ENCODE measurements around the gene AGBL4.

DNA sequence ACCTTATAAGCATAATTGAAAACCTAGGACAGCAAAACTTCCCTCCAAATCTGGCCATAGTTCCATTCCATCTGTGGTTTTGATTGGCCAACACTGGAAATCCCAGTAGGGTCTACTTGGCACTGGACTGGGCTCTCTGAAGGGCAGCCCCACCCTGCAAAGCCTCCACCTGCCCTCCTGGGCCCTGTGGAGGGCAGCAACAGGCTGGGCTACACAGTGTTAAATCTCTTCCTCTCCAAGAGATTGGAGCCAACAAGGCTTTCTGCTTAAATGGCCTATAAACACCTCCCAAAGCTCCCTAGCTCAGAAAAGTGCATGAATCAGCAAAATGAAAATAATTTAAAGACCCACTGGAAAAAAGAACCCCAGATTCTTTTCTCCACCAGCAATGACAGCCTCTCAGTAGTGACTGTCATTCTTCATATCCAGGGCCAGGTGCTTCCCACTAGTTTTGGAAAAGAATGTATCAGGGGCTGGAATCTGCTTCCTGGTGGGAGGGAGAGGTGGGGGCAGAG, 1305.6 kb downstream of the AGBL4 start:
- TF ChIP-seq, protein P1, sequence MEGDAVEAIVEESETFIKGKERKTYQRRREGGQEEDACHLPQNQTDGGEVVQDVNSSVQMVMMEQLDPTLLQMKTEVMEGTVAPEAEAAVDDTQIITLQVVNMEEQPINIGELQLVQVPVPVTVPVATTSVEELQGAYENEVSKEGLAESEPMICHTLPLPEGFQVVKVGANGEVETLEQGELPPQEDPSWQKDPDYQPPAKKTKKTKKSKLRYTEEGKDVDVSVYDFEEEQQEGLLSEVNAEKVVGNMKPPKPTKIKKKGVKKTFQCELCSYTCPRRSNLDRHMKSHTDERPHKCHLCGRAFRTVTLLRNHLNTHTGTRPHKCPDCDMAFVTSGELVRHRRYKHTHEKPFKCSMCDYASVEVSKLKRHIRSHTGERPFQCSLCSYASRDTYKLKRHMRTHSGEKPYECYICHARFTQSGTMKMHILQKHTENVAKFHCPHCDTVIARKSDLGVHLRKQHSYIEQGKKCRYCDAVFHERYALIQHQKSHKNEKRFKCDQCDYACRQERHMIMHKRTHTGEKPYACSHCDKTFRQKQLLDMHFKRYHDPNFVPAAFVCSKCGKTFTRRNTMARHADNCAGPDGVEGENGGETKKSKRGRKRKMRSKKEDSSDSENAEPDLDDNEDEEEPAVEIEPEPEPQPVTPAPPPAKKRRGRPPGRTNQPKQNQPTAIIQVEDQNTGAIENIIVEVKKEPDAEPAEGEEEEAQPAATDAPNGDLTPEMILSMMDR (IDR thresholded peaks at IDR 0.05), result no peak
- TF ChIP-seq POLR2A (IDR thresholded peaks at IDR 0.05), result no peak

Data from breast epithelium (tissue), 3 donors.